HG03565 (cell line): ENCODE measurements around the gene C17orf100.

Source experiments
- ATAC-seq: cut with Tn5 transposase; IDR thresholded peaks from one replicate; pipeline ENCODE4 v1.9.1; 2021; ENCODE audit warnings: mild to moderate bottlenecking, moderate library complexity; ENCODE audit not compliant: unreplicated experiment

C17orf100 gene

GRCh38 chr17:6651354-6651918 lies at the start of gene C17orf100, which contains the start of gene MED31:
Gene C17orf100, plus strand, starts transcription at chr17:6651762. Its CDS starts 152 bp downstream, at chr17:6651914.
Gene MED31, minus strand, starts transcription at chr17:6651605. Its CDS starts 77 bp downstream, at chr17:6651528.
- peak; percentile 75 for ATAC-seq

GRCh38 chr17:6602141-6602540 lies 49.4 kb upstream of the C17orf100 start:
- ATAC-seq: no peak

GRCh38 chr17:6603744-6604325 lies 47.7 kb upstream of the C17orf100 start:
- ATAC-seq: no peak

- no peak for ATAC-seq
Observed at GRCh38 chr17:6605142-6605541, 46.4 kb upstream of the C17orf100 start.

- ATAC-seq: no peak
Observed at GRCh38 chr17:6608321-6608720, 43.2 kb upstream of the C17orf100 start.

GRCh38 chr17:6610011-6610410 lies 41.6 kb upstream of the C17orf100 start:
- ATAC-seq: no peak

GRCh38 chr17:6611231-6611630 lies 40.3 kb upstream of the C17orf100 start:
- no peak for ATAC-seq

GRCh38 chr17:6623941-6624340 lies 27.6 kb upstream of the C17orf100 start:
- no peak for ATAC-seq

- ATAC-seq: no peak
Observed at GRCh38 chr17:6626616-6627015, 24.9 kb upstream of the C17orf100 start.

GRCh38 chr17:6627019-6627418 lies 24.5 kb upstream of the C17orf100 start:
- no peak for ATAC-seq

- no peak for ATAC-seq
Observed at GRCh38 chr17:6630390-6630789, 21.2 kb upstream of the C17orf100 start.

- no peak for ATAC-seq
Observed at GRCh38 chr17:6632530-6632929, 19.0 kb upstream of the C17orf100 start.

GRCh38 chr17:6633263-6633662 lies 18.3 kb upstream of the C17orf100 start:
- no peak for ATAC-seq

- ATAC-seq: no peak
Observed at GRCh38 chr17:6636105-6636504, 15.5 kb upstream of the C17orf100 start.

- ATAC-seq: no peak
Observed at GRCh38 chr17:6636616-6637457, 14.7 kb upstream of the C17orf100 start.

GRCh38 chr17:6637458-6637840 lies 14.1 kb upstream of the C17orf100 start:
- no peak for ATAC-seq

- ATAC-seq: no peak
Observed at GRCh38 chr17:6638046-6638908, 13.3 kb upstream of the C17orf100 start.

GRCh38 chr17:6639014-6639585 lies 12.5 kb upstream of the C17orf100 start:
- ATAC-seq: no peak

GRCh38 chr17:6639586-6640535 lies 11.7 kb upstream of the C17orf100 start:
- ATAC-seq: no peak
